Measurements from ENCODE around the gene PDE11A. TPM values are rescaled to one million over a fixed set of nuclear protein-coding genes. Genes with fewer than 3 reads are reported as not detected.

Gene PDE11A
- total and polyA plus RNA-seq, 9 donors = 0.15 to 2.0 (median 0.42) TPM; not detected in 1

- intact Hi-C loops (cut with DNase I) = no loop called here
- no peaks in the 10 kb centered on the region for H3K36me3 ChIP-seq
- no peaks in the 10 kb centered on the region for H3K4me1 ChIP-seq (ENCODE audit: insufficient read depth)
- no peaks in the 10 kb centered on the region for H3K9me3 ChIP-seq
- no peak overlapping the region for H3K4me3 ChIP-seq
- no peaks in the 10 kb centered on the region for H3K27me3 ChIP-seq
- no peak for DNase-seq
- 67 to 80% (median 67%) methylated on average over 2 of the region's 2 CpGs for WGBS, 3 donors
- TF ChIP-seq POLR2A (IDR thresholded peaks at IDR 0.05) (no peak), CTCF (IDR thresholded peaks at IDR 0.05) (no peak), EP300 (IDR thresholded peaks at IDR 0.05) (no peak)
- no peak overlapping the region for H3K27ac ChIP-seq
Observed at GRCh38 chr2:177998006-177998405, 74.6 kb downstream of the PDE11A start.

GRCh38 chr2:177992992-177993391, 79.6 kb downstream of the PDE11A start:
- H3K27ac ChIP-seq = no peak overlapping the region
- no peak overlapping the region for H3K4me3 ChIP-seq
- no peaks in the 10 kb centered on the region for H3K36me3 ChIP-seq
- H3K9me3 ChIP-seq = no peaks in the 10 kb centered on the region
- H3K27me3 ChIP-seq = no peaks in the 10 kb centered on the region
- WGBS, 3 donors = 74 to 81% (median 79%) methylated on average over 2 of the region's 2 CpGs
- intact Hi-C loops (cut with DNase I) = no loop called here
- TF ChIP-seq EP300 (IDR thresholded peaks at IDR 0.05) (no peak), CTCF (IDR thresholded peaks at IDR 0.05) (no peak), POLR2A (IDR thresholded peaks at IDR 0.05) (no peak)
- no peaks in the 10 kb centered on the region for H3K4me1 ChIP-seq (ENCODE audit: insufficient read depth)
- DNase-seq = no peak

- TF ChIP-seq EP300 (IDR thresholded peaks at IDR 0.05) (no peak), CTCF (IDR thresholded peaks at IDR 0.05) (no peak), POLR2A (IDR thresholded peaks at IDR 0.05) (no peak)
- Histone ChIP-seq H3K9me3 (no peaks in the 10 kb centered on the region), H3K4me1 (ENCODE audit: insufficient read depth) (no peaks in the 10 kb centered on the region), H3K4me3 (no peak overlapping the region), H3K27me3 (no peaks in the 10 kb centered on the region), H3K36me3 (no peaks in the 10 kb centered on the region), H3K27ac (no peak overlapping the region)
- intact Hi-C loops (cut with DNase I) = no loop called here
- 75 to 80% (median 78%) methylated on average over 4 of the region's 4 CpGs for WGBS, 3 donors
- no peak for DNase-seq
Observed at GRCh38 chr2:177989029-177989885, 83.3 kb downstream of the PDE11A start.

GRCh38 chr2:177984749-177985148, 87.8 kb downstream of the PDE11A start:
- Histone ChIP-seq H3K9me3 (no peaks in the 10 kb centered on the region), H3K4me3 (no peak overlapping the region), H3K27ac (no peak overlapping the region), H3K4me1 (ENCODE audit: insufficient read depth) (no peaks in the 10 kb centered on the region), H3K27me3 (no peaks in the 10 kb centered on the region), H3K36me3 (no peaks in the 10 kb centered on the region)
- intact Hi-C loops (cut with DNase I) = no loop called here
- no peak for TF ChIP-seq EP300 (IDR thresholded peaks at IDR 0.05)
- 52 to 73% (median 55%) methylated on average over 1 of the region's 1 CpG for WGBS, 3 donors
- no peak for DNase-seq

- H3K27ac ChIP-seq = no peak overlapping the region
- no peaks in the 10 kb centered on the region for H3K36me3 ChIP-seq
- intact Hi-C loops (cut with DNase I) = no loop called here
- DNase-seq = no peak
- no peaks in the 10 kb centered on the region for H3K27me3 ChIP-seq
- 4% methylated on average over 2 of the region's 2 CpGs for WGBS, 3 donors
- H3K4me3 ChIP-seq = no peak overlapping the region
- TF ChIP-seq CTCF (IDR thresholded peaks at IDR 0.05) = no peak
- no peak for TF ChIP-seq EP300 (IDR thresholded peaks at IDR 0.05)
- TF ChIP-seq POLR2A (IDR thresholded peaks at IDR 0.05) = no peak
- H3K4me1 ChIP-seq (ENCODE audit: insufficient read depth) = no peaks in the 10 kb centered on the region
- H3K9me3 ChIP-seq = no peaks in the 10 kb centered on the region
Observed at GRCh38 chr2:177983183-177983788, 89.3 kb downstream of the PDE11A start.
